HG03135 (cell line): ENCODE measurements around the gene OR4N5.
"Not testable (repeated sequence)": the region's sequence is repeated elsewhere in the genome, so short reads cannot be mapped to it uniquely, and the experiment has no call there.

Experiments
- ATAC-seq: cut with Tn5 transposase; IDR thresholded peaks from one replicate; pipeline ENCODE4 v1.9.1; 2021; ENCODE audit warnings: mild to moderate bottlenecking, moderate library complexity; ENCODE audit not compliant: unreplicated experiment

OR4N5 gene, protein sequence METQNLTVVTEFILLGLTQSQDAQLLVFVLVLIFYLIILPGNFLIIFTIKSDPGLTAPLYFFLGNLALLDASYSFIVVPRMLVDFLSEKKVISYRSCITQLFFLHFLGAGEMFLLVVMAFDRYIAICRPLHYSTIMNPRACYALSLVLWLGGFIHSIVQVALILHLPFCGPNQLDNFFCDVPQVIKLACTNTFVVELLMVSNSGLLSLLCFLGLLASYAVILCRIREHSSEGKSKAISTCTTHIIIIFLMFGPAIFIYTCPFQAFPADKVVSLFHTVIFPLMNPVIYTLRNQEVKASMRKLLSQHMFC

DNA sequence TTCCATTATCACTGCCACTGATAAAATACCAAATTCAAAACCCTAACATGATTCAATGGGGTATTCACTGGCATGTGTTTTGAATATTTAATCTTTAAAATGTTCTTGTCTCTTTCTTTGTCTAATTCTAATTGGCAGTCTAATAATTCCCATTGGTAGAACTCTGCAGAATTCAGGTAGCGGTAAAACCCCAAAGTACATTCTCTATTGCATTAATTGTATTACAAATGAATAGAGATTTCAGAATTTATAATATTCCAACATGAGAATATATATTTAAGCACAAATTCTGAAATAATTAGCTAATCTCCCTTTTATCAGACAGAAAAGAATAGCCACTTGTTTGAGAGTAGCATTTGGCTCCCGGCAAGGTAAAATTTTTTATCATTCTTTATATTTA, at the start of gene OR4N5:
OR4N5 (plus strand) TSS at position 301 of the 400 bp plus-strand sequence. CDS start 4,916 bp downstream, outside the sequence.
- no peak for ATAC-seq

DNA sequence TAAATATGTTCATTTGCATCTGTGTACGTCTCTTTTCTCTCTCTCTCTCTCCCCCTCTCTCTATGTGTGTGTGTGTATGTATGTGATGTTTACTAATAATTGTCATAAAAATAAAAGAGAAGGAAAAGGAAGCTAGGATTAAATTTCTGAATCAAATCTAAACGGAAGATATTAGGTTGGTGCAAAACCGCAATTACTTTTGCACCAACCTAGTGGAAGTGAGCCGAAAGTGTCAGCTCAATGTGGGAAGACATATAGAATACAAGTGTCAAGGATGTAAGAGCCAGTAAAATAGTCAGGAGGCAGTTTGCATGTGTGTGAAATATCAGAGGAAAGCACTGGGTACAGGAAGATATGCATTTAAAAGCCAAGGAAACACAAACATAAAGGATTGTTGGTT, 46.6 kb upstream of the OR4N5 start:
- no peak for ATAC-seq

DNA sequence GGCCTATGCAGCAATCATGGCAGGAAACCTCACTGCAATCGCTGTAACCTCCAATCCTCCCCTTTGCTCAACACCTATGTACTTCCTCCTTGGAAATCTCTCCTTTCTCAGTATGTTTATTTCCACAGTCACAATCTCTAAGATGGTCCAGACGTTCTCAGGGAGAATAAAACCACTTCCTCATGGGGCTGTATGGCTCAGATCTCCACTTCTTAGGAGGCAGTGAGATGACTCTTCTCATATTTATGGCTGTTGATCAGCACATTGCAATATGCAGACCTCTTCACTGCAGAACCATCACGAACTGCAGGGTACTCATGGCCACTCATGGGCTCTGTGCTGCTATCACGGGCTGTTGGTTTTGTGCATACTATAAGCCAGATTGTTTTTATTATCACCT, 45.2 kb upstream of the OR4N5 start:
- no peak for ATAC-seq

DNA sequence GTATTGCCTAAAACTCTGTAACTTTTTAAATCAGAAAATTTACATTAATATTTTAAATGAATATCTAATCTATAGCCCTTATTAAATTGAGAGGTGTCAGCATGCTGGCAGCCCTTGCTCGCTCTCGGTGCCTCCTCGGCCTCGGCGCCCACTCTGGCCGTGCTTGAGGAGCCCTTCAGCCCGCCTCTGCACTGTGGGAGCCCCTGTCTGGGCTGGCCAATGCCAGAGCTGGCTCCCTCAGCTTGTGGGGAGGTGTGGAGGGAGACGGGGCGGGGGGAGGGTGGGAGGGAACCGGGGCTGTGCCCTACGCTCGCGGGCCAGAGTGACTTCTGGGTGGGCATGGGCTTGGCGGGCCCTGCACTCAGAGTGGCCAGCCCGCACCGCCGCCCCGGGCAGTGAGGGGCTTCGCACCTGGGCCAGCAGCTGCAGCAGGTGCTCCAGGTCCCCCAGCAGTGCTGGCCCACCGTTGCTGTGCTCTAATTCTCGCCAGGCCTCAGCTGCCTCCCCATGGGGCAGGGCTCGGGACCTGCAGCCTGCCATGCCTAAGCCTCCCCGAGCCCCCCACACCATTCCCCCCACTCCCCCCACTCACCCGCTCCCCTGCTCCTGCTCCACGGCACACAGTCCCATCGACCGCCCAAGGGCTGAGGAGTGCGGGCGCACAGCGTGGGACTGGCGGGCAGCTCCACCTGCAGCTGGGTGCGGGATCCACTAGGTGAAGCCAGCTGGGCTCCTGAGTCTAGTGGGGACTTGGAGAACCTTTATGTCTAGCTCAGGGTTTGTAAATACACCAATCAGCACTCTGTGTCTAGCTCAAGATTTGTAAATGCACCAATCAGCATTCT, 39.5 kb upstream of the OR4N5 start:
- not testable (repeated sequence) for ATAC-seq

DNA sequence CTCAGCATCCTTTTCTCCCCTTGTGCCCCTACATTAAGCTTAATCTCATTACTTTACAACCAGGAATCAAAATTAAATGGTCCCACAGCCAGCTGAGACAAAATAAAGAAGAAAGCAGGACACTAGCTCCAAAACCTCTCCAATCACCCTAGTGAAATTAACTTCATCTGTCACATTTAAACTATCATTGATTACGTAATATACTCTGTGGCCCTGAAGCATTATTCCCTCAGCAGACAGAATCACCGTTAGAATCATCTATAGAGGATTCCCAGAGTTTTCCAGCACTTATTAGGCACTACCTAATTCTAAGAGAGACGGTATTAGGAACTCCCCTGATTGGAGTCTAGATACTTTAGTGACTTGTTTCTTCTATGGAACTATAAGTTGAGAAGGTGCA, 28.2 kb upstream of the OR4N5 start, which contains the start of gene OR4K17:
OR4K17 (plus strand) TSS at position 302 of the 400 bp plus-strand sequence. CDS start 6,761 bp downstream, outside the sequence.
- no peak for ATAC-seq

DNA sequence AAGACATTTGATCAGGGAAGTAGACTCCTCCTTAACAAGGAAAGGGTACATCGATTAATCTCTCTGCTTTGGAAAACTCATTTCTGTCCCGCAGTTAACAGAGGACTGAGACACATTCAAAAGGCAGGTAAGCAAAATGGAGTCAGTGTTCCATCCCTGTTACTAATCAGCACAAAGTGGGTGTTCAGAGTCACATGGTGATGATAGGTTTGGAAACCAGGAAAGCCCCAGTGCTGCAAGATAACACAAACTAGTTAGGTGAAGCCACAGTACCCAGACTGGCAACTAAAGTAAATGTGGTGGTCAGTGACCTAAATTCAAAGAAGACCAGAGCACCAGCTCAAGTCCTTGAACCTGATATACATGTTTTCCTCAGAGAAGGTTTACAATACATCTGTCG, 26.3 kb upstream of the OR4N5 start:
- ATAC-seq, result no peak

DNA sequence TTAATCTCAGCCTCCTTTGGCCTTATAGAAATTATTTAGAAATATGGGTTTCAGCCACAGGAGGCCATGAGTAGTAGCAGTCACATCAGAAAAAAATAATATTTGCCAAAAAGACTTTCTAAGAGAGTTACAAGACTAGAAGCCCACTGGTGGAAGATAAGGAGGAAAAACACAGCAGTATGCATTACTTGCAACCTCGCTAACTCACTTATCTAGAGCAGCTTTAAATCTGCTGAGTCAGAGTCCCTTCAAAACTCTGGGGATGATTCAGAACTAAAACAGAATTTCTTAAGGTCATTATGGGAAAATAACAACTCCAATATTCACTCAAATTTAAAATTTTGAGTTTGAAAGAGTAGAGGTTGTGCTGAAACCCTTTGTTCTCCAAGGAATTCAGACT, 21.9 kb upstream of the OR4N5 start:
- ATAC-seq, result no peak

DNA sequence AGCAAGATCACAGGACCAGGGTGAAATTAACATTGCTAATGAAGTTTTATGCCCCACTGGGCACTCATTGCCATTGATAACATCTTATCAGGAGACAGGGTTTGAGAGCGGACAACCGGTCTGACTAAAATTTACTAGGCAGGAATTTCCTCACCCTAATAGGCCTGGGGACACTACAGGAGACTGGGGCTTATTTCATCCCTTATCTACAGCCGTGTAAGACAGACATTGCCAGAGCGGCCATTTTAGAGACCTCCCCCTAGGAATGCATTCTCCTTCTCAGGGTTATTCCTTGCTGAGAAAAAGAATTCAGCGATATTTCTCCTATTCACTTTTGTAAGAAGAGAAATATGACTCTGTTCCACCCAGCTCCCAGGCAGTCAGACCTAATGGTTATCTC, 19.8 kb upstream of the OR4N5 start:
- ATAC-seq, result no peak

DNA sequence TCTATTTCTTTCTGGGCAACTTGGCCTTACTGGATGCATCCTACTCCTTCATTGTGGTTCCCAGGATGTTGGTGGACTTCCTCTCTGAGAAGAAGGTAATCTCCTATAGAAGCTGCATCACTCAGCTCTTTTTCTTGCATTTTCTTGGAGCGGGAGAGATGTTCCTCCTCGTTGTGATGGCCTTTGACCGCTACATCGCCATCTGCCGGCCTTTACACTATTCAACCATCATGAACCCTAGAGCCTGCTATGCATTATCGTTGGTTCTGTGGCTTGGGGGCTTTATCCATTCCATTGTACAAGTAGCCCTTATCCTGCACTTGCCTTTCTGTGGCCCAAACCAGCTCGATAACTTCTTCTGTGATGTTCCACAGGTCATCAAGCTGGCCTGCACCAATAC, 5.3 kb downstream of the OR4N5 start:
- no peak for ATAC-seq

DNA sequence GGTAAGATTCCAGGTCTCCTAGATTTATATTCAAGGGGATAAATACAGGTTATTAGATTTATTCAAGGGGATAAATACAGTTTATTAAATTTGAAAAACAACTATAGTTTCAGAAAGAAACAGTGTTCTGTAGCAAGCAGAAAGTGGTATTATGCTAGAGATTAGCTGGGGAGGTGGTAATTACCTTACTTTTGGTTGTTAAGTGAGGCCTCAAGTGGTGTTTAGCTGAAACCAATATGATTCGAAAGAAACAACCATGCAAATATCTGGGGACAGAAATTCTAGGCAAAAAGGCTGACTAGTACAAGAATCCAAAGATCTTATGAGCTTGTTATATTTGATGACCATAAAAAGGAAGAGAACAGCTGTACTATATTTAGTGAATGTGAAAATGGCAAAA, 6.2 kb downstream of the OR4N5 start:
- ATAC-seq, result no peak

DNA sequence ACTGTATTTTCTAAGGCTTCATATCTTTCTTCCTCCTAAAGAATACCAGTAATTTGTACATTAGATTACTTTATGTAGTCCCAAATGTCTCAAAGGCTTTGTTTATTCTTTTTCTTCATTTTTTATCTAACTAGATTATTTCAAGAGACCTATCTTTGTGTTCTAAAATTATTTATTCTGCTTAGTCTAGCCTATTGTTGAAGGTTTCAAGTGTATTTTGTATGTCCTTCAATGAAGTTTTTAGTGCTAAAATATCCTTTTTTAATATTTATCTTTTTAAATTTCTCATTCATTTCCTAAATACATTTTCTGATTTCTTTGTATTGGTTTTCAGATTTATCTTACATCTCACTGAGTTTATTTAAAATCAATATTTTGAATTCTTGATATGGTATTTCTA, 25.8 kb downstream of the OR4N5 start:
- no peak for ATAC-seq

DNA sequence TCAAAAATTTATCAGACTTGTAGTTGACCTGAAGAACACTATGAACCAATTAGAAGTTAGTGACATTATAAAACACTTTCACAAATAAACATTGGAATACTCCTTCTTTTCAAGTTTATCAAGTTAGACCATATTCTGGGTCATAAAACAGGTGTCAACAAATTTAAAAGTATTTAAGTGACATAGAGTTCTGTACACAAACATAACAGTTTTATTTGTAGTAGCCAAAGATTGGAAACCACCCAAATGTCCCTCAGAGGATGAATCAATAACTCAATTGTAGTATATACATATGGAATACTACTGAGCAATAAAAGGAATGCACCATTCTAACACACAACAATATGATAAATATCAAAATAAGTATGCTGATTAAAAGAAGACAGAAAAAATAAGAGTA, 28.5 kb downstream of the OR4N5 start:
- ATAC-seq, result no peak

DNA sequence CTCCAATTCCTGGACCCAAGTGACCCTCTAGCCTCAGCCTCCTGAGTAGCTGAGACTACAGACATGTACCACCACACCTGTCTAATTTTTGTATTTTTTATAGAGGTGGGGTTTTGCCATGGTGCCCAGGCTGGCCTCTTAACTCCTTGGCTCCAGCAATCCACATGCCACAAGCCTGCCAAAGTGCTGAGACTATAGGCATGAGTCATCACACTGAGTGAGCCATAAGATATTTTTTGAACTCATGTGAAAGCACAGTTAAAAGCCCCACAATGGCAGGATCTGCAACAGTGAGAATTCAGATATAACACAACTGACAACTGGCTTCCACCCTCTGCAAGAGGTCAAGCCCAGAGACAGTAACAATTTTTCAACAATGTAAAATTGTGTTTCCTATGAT, 31.2 kb downstream of the OR4N5 start:
- ATAC-seq, result not testable (repeated sequence)

DNA sequence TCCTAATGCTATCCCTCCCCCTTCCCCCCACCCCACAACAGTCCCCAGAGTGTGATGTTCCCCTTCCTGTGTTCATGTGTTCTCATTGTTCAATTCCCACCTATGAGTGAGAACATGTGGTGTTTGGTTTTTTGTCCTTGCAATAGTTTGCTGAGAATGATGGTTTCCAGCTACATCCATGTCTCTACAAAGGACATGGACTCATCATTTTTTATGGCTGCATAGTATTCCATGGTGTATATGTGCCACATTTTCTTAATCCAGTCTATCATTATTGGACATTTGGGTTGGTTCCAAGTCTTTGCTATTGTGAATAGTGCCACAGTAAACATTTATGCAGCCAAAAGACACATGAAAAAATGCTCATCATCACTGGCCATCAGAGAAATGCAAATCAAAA, 35.6 kb downstream of the OR4N5 start:
- ATAC-seq, result not testable (repeated sequence)

DNA sequence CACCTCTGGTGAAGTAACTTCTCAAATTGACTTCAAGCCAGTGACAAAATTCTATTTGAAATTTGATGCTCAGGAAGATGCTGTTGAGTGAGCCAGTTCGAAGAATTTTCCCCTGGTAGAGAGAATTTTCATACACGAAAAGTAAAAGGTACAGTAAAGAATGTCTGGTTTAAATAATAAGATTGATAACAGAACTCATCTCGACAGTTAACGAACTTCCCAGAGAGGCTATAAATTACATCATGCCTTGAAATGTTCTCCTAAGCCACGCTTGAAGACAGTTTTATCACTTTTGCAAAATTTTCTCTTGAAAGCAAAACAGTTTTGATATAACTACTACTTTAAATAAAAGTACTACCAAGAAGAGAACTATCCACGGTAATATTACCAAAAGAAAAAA, 37.7 kb downstream of the OR4N5 start:
- ATAC-seq, result no peak

DNA sequence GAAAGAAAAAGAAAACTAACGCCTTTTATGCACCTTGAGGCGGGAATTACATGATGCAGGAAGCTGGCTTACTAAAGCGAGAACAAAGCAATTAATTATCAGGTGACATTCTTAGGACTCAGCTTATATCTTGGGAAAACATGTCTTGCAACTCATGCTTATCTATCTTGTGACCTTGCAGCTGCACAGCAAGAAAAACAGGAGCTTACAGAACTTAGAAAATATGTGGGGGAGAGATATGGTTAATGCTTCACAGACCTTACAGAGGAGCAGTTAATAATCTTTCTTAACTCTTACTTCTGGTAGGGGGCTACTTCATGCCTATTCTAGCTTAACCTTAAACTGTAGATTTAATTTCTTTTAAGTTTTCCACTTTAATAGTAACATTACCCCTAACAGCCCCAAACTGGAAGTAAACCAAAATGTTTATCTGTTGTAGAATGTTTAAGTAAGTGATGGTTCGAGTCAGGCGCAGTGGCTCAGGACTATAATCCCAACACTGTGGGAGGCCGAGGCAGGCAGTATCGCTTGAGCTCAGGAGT, 38.9 kb downstream of the OR4N5 start:
- ATAC-seq, result no peak

DNA sequence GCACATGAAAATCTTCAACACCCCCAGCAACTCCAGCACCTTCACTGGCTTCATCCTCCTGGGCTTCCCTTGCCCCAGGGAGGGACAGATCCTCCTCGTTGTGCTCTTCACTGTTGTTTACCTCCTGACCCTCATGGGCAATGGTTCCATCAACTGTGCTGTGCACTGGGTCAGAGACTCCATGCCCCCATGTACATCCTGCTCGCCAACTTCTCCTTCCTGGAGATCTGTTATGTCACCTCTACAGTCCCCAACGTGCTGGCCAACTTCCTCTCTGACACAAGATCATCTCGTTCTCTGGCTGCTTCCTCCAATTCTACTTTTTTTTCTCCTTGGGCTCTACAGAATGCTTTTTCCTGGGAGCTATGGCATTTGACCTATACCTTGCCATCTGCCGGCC, 40.6 kb downstream of the OR4N5 start:
- ATAC-seq, result no peak

DNA sequence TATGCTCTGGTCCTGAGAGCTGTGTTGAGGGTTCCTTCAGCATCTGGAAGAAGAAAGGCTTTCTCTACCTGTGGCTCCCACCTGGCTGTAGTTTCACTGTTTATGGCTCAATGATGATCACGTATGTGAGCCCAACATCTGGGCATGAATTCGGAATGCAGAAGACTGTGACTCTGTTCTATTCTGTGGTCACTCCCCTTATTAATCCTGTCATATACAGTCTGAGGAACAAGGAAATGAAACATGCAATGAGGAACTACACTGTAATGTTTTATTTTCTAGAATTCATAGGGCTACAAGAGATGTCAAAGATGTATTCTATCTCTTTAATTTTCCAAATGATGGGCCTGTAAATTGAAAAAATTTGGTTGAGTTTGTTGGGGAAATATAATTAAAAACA, 41.3 kb downstream of the OR4N5 start:
- no peak for ATAC-seq

DNA sequence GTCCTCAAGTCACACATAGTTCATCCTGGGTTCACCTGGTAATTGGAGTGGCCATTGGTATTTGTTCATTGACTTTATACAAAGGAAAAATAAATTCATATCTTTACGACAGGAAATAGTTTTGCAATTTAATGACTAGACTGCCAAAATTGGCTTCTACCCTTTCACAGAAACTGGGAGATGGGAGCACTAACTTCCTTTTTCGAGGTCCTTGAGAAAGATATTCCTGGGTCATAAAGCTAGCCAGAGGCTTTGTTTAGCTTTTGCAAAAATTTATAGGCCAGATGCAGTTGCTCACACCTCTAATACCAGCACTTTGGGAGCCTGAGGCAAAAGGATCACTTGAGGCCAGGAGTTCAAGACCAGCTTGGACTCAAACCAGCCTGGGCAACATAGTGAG, 41.9 kb downstream of the OR4N5 start:
- ATAC-seq, result no peak

DNA sequence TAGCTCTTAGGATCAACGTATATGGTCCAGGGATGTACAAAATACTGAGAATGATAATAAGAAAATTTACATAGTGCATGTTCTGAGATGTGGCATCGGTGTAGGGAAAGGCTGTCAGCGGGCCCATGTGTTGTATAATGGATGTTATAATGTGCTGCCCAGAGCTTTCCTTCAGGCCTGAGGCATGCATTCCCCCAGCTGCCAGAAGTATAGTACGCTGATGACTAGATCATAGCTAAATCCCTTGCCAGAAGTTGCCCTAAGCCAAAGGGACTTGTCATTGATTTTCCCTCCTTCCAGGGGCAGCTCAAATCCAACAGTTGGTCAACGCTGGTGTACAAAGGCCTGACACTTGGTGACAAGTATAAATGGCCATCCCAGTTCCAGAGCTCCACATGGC, 45.6 kb downstream of the OR4N5 start:
- ATAC-seq, result no peak

DNA sequence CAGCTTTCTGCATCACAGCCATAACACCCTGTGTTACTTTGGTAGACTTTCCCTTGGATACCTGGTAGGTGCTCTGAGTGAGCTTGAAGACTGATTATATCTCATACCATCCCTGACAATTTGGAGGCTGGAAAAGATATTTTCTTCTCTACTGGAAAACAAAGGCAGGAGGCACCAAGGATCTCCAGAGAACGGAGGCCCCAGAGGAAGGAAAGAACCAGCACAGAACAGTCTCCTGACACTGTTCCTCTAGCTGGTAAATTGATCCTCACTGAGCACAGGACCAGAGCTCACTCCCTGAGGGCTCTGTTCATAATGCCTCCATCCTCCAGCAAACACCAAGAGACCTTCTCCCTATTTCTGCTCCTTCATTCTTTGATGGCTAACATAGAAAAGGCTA, 52.0 kb downstream of the OR4N5 start, which contains the start of gene OR11G2:
OR11G2 (plus strand) TSS at position 301 of the 400 bp plus-strand sequence. CDS start 6,542 bp downstream, outside the sequence.
- ATAC-seq, result no peak

DNA sequence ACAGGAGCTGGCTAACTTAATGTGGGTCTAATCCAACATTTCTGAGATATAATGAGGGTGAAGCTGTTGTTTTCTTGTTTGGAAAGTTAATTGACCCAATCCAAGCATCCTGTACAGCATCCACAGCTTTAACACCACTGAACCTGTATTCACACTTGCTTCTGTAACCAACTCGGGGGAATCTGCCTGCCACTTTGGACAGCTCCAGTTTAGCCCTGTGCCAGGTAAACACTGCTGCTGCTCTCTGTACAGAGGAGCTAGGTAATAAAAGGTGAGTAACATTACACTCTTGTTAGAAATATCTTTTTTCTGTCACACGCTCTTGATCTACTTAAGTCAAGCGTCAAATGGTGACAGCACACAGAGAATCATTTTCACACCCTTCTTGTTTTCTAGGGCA, 52.8 kb downstream of the OR4N5 start:
- ATAC-seq, result no peak
